Stimulated activated effector memory CD8-positive, alpha-beta T cell treated with anti-CD3 and anti-CD28 coated beads, Interleukin-12 subunit alpha, Interleukin-12 subunit beta, amount 100 ng/mL, for 72 hours (primary cell): ENCODE data around the gene VSTM4.

Source experiments
- ATAC-seq: fragments of 150-1000 bp; cut with Tn5 transposase; 2 replicates; pipeline ENCODE4 v1.10.0; 2021
- DNase-seq, 2 donors: peaks; one replicate each; pipeline ENCODE4 v3.0.0; 2021 to 2022; ENCODE audit warnings: low spot score in 2 of 2
- H3K27ac Mint-ChIP-seq: one replicate; pipeline ENCODE4 v1.8.0; 2022; ENCODE audit warnings: mild to moderate bottlenecking, mixed read lengths
- H3K36me3 Mint-ChIP-seq: one replicate; pipeline ENCODE4 v1.8.0; 2022; ENCODE audit warnings: mild to moderate bottlenecking, mixed read lengths
- H3K4me1 Mint-ChIP-seq: one replicate; pipeline ENCODE4 v1.8.0; 2022; ENCODE audit warnings: mixed read lengths
- H3K4me3 Mint-ChIP-seq: one replicate; pipeline ENCODE4 v1.8.0; 2022; ENCODE audit warnings: mild to moderate bottlenecking, mixed read lengths
- H3K9me3 Mint-ChIP-seq: one replicate; pipeline ENCODE4 v1.8.0; 2022; ENCODE audit warnings: mixed read lengths

VSTM4 gene

GRCh38 chr10:49096890-49097445 lies 18.4 kb downstream of the VSTM4 start:
- Mint-ChIP-seq H3K4me3 (no peak overlapping the region), H3K36me3 (no peaks in the 10 kb centered on the region), H3K4me1 (no peaks in the 10 kb centered on the region), H3K9me3 (no peaks in the 10 kb centered on the region), H3K27ac (no peak overlapping the region)
- DNase-seq (no peak), ATAC-seq (no peak)

GRCh38 chr10:49094646-49095045 lies 20.7 kb downstream of the VSTM4 start:
- DNase-seq = no peak
- H3K9me3 Mint-ChIP-seq = no peaks in the 10 kb centered on the region
- no peaks in the 10 kb centered on the region for H3K4me1 Mint-ChIP-seq
- no peak overlapping the region for H3K4me3 Mint-ChIP-seq
- no peaks in the 10 kb centered on the region for H3K36me3 Mint-ChIP-seq
- no peak for ATAC-seq
- H3K27ac Mint-ChIP-seq = peak overlapping the region; percentile 9

GRCh38 chr10:49093922-49094321 lies 21.4 kb downstream of the VSTM4 start:
- no peak overlapping the region for H3K4me3 Mint-ChIP-seq
- no peaks in the 10 kb centered on the region for H3K4me1 Mint-ChIP-seq
- no peaks in the 10 kb centered on the region for H3K36me3 Mint-ChIP-seq
- H3K27ac Mint-ChIP-seq = peak overlapping the region; percentile 9
- no peaks in the 10 kb centered on the region for H3K9me3 Mint-ChIP-seq
- DNase-seq = no peak
- no peak for ATAC-seq

- Mint-ChIP-seq H3K27ac (no peak overlapping the region), H3K4me1 (no peaks in the 10 kb centered on the region), H3K4me3 (no peak overlapping the region), H3K9me3 (no peaks in the 10 kb centered on the region), H3K36me3 (no peaks in the 10 kb centered on the region)
- ATAC-seq (no peak), DNase-seq (no peak)
Measured at GRCh38 chr10:49092477-49092876, 22.8 kb downstream of the VSTM4 start.

GRCh38 chr10:49091450-49092210 lies 23.7 kb downstream of the VSTM4 start:
- no peaks in the 10 kb centered on the region for H3K4me1 Mint-ChIP-seq
- no peak overlapping the region for H3K27ac Mint-ChIP-seq
- ATAC-seq = no peak

GRCh38 chr10:49090696-49091380 lies 24.5 kb downstream of the VSTM4 start:
- Mint-ChIP-seq H3K4me1 (no peaks in the 10 kb centered on the region), H3K27ac (no peak overlapping the region), H3K36me3 (no peaks in the 10 kb centered on the region), H3K4me3 (no peak overlapping the region), H3K9me3 (peaks cover 9% of the 10 kb centered on the region)
- no peak for ATAC-seq
- DNase-seq = no peak

More at GRCh38 chr10:49091450-49092210, 23.7 kb downstream of the VSTM4 start:
- no peak for DNase-seq
- peaks cover 6% of the 10 kb centered on the region for H3K9me3 Mint-ChIP-seq
- no peaks in the 10 kb centered on the region for H3K36me3 Mint-ChIP-seq
- no peak overlapping the region for H3K4me3 Mint-ChIP-seq

GRCh38 chr10:49090189-49090575 lies 25.1 kb downstream of the VSTM4 start:
- Mint-ChIP-seq H3K36me3 (no peaks in the 10 kb centered on the region), H3K9me3 (peaks cover 9% of the 10 kb centered on the region), H3K4me1 (no peaks in the 10 kb centered on the region), H3K27ac (no peak overlapping the region), H3K4me3 (no peak overlapping the region)
- ATAC-seq (no peak), DNase-seq (no peak)

- Mint-ChIP-seq H3K36me3 (no peaks in the 10 kb centered on the region), H3K4me1 (no peaks in the 10 kb centered on the region), H3K27ac (no peak overlapping the region), H3K9me3 (peaks cover 9% of the 10 kb centered on the region), H3K4me3 (no peak overlapping the region)
- DNase-seq = no peak
- no peak for ATAC-seq
Measured at GRCh38 chr10:49089557-49090188, 25.6 kb downstream of the VSTM4 start.

GRCh38 chr10:49089152-49089551 lies 26.2 kb downstream of the VSTM4 start:
- Mint-ChIP-seq H3K9me3 (peaks cover 9% of the 10 kb centered on the region), H3K4me3 (no peak overlapping the region), H3K27ac (no peak overlapping the region), H3K36me3 (no peaks in the 10 kb centered on the region), H3K4me1 (no peaks in the 10 kb centered on the region)
- ATAC-seq = no peak
- no peak for DNase-seq

- ATAC-seq = no peak
Measured at GRCh38 chr10:49086889-49087288, 28.4 kb downstream of the VSTM4 start.

GRCh38 chr10:49083261-49083660 lies 32.1 kb downstream of the VSTM4 start:
- Mint-ChIP-seq H3K4me1 (peaks cover 17% of the 10 kb centered on the region), H3K4me3 (no peak overlapping the region), H3K36me3 (no peaks in the 10 kb centered on the region), H3K27ac (no peak overlapping the region), H3K9me3 (peaks cover 9% of the 10 kb centered on the region)
- ATAC-seq (no peak), DNase-seq (peak in 1 of 2 donors; percentile 36)

More at GRCh38 chr10:49086889-49087288, 28.4 kb downstream of the VSTM4 start:
- Mint-ChIP-seq H3K36me3 (no peaks in the 10 kb centered on the region), H3K4me3 (no peak overlapping the region), H3K27ac (no peak overlapping the region), H3K9me3 (peaks cover 9% of the 10 kb centered on the region), H3K4me1 (no peaks in the 10 kb centered on the region)
- no peak for DNase-seq

- H3K4me1 Mint-ChIP-seq = peaks cover 19% of the 10 kb centered on the region
- H3K4me3 Mint-ChIP-seq = no peak overlapping the region
- peaks cover 9% of the 10 kb centered on the region for H3K9me3 Mint-ChIP-seq
- ATAC-seq (no peak), DNase-seq (peak in 1 of 2 donors; percentile 29)
- H3K27ac Mint-ChIP-seq = no peak overlapping the region
- no peaks in the 10 kb centered on the region for H3K36me3 Mint-ChIP-seq
Measured at GRCh38 chr10:49082766-49083165, 32.6 kb downstream of the VSTM4 start.

- Mint-ChIP-seq H3K27ac (no peak overlapping the region), H3K36me3 (no peaks in the 10 kb centered on the region), H3K4me3 (no peak overlapping the region), H3K9me3 (peaks cover 3% of the 10 kb centered on the region), H3K4me1 (peaks cover 28% of the 10 kb centered on the region)
- ATAC-seq = no peak
- DNase-seq = peak in 1 of 2 donors; percentile 43
Measured at GRCh38 chr10:49081547-49082275, 33.6 kb downstream of the VSTM4 start.

GRCh38 chr10:49080965-49081364 lies 34.4 kb downstream of the VSTM4 start:
- Mint-ChIP-seq H3K36me3 (no peaks in the 10 kb centered on the region), H3K27ac (peak overlapping the region; percentile 81), H3K4me3 (no peak overlapping the region), H3K4me1 (peaks cover 35% of the 10 kb centered on the region), H3K9me3 (no peaks in the 10 kb centered on the region)
- DNase-seq (peak in 1 of 2 donors; percentile 41), ATAC-seq (no peak)

- peaks cover 37% of the 10 kb centered on the region for H3K4me1 Mint-ChIP-seq
- peak; percentile 49 for ATAC-seq
- peak overlapping the region; percentile 27 for H3K4me3 Mint-ChIP-seq
- no peaks in the 10 kb centered on the region for H3K36me3 Mint-ChIP-seq
- peak overlapping the region; percentile 81 for H3K27ac Mint-ChIP-seq
- no peaks in the 10 kb centered on the region for H3K9me3 Mint-ChIP-seq
- peak in 1 of 2 donors; percentile 55 for DNase-seq
Measured at GRCh38 chr10:49080071-49080470, 35.3 kb downstream of the VSTM4 start.
